ENCODE measurements around the gene SYNE4.
"Not testable (repeated sequence)": the region's sequence is repeated elsewhere in the genome, so short reads cannot be mapped to it uniquely, and the experiment has no call there.

Gene SYNE4

DNA sequence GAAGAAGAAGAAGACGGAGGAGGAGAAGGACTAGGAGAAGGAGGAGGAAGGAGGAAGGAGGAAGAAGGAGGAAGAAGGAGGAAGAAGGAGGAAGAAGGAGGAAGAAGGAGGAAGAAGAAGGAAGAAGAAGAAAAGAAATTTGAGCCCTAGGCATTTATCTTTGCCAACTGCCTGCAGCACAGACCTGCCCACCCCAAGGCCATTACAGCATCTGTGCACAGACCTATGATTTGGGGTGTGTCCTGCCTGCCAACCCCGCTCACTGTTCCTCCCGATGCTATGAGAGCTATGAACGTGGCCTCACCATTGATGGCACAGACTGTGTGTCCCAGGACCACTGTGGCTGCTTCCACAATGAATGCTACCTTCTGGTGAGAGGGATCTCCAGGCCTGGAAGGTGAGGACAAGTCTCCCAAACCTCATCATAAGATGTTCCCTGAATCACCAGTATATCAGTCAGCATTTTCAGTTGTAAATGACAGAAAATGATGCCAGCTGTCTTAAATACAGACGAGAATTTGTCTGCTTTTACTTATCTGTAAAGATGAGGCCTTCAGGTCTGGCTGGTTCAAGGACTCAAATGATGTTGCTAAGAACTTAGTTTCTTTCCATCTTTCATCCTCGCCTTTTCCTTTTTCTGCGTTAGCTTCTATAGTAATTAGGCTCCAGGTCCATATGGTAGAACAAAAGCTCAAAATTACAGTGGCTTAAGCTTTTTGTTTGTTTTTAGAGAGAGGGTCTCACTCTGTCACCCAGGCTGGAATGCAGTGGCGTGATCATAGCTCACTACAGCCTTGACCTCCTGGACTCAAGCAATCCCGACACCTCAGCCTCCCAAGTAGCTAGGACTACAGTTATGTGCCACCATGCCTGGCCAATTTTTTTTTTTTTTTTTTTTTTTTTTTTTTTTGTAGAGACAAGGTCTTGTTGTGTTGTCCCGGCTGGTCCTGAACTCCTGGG lies 17.6 kb downstream of the SYNE4 start:
- DNase-seq (ENCODE audit: low read depth), result no peak

DNA sequence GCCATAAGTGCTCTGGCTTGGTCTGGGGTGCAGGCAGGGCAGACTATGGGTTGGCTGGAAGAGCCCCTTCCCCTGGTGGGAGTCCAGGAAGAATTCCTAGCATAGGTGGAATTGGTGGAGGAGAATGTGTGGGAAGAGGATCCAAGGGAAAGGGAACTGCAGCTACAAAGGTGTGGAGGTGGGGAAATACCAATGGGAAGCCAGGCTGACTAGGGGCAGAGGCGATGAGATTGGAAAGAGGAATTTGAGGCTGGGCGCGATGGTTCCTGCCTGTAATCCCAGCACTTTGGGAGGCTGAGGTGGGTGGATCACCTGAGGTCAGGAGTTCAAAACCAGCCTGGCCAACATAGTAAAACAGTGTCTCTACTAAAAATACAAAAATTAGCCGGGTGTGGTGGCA lies 18.5 kb downstream of the SYNE4 start:
- DNase-seq (ENCODE audit: low read depth), result no peak

DNA sequence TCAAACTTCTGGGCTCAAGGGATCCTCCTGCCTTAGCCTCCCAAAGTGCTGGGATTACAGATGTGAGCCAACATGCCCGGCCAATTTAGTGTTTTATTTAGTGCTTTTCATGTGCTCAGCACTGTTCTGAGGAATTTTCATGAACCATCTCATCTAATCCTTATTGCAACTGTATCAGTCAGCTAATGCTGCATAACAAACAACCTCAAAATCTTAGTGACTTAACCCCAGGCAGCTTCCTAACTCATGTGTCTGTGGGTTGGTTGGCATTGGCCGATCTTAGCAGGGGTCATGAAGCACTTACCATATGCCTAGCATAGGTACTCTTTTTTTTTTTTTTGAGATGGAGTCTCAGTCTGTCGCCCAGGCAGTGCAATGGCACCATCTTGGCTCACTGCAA lies 19.8 kb downstream of the SYNE4 start:
- no peak for DNase-seq (ENCODE audit: low read depth)

GRCh38 chr19:35987571-35987896 lies 21.1 kb downstream of the SYNE4 start:
- no peak for DNase-seq (ENCODE audit: low read depth)

GRCh38 chr19:35986664-35987570 lies 21.7 kb downstream of the SYNE4 start:
- DNase-seq (ENCODE audit: low read depth), result no peak

GRCh38 chr19:35986111-35986510 lies 22.5 kb downstream of the SYNE4 start:
- DNase-seq (ENCODE audit: low read depth), result no peak

- DNase-seq (ENCODE audit: low read depth), result no peak
Measured at GRCh38 chr19:35983177-35983576, 25.4 kb downstream of the SYNE4 start.

DNA sequence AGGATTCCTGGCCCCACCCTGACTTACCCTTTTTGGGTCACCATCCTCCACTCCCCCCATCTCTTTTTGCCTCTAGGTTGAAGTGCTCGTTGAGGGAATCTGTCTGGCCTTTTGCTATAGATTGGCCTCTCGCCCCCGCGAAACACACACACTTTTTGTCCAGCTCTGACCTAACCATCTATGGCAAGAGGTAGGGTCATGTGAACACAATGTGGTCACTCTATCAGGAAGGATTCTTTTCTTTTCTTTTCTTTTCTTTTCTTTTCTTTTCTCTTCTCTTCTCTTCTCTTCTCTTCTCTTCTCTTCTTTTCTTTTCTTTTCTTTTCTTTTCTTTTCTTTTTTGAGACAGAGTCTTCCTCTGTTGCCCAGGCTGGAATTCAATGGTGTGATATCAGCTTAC lies 27.6 kb downstream of the SYNE4 start:
- not testable (repeated sequence) for DNase-seq (ENCODE audit: low read depth)

DNA sequence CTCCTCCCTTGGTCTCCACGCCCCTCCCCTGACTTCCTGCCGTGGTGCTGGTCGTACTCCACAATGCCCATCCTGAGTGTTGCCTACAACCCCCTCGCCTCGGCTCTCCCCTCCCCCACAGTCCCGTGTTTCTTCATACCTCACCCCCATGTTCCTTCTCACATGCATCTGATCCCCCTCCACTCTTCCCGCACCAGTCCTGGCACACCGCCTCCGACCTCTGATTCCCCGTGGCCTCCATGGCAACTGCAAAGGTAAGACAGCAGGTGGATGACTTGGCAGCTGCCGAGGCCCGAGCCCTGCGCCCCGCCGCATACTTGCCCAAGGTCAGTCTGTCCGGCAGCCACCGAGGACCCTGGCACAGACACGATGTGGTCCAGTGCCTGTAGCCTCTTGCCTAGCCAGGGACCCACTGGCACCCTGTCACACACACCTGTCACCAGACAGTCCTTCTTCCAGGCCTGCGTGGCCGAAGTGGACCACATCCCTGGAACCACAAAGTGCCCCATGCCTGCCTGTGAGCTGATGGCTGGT lies 29.7 kb downstream of the SYNE4 start:
- DNase-seq (ENCODE audit: low read depth), result no peak

DNA sequence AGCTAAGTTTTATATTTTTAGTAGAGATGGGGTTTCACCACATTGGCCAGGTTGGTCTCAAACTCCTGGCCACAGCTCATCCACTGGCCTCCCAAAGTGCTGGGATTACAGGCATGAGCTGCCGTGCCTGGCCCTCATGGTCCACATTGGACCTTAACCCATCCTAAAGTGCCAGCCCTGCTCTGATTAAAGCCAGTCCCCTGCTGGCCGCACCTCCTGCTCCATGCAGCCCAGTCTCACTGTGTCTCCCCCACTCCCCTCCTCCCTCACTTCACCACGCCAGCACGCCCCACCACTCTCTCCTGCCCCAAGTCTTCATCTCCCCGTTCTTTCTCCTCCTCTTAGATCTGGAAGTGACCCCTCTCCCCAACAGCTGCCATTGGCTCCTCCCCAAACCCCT lies 30.3 kb downstream of the SYNE4 start:
- no peak for DNase-seq (ENCODE audit: low read depth)

DNA sequence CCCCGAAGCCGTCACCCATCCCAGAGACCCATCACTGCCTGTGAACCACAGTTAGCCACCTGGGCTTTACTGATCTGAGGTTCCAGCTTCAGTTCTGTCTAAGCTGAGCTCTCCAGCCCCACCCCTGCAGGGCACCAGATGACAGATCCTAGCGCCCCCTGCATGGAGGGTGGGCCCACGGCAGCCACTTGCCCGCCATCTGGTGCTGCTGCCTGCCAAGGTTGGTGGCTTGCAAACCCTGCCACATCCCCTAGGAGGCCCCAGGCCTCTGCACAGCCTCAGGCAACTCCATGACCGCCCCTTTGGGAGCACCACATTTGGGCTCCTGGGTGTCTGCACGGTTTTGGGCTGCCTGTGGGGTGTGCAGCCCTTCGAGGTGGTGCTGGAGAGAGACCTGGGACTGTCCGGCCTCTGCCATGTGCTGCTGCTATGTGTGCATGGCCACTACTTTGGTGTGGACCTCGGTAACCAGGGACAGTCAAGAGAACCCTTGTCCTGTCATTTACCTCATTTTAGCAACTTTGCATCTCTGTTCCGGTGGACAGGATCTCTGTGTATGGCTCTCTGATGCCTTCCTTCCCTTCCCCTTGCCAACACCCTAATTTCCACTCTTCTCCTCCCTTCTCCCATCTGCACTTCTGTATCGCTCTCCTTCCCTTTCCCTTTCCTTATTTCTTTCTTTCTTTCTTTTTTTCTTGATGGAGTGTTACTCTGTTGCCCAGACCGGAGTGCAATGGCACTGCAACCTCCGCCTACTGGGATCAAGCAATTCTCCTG lies 31.0 kb downstream of the SYNE4 start:
- no peak for DNase-seq (ENCODE audit: low read depth)

DNA sequence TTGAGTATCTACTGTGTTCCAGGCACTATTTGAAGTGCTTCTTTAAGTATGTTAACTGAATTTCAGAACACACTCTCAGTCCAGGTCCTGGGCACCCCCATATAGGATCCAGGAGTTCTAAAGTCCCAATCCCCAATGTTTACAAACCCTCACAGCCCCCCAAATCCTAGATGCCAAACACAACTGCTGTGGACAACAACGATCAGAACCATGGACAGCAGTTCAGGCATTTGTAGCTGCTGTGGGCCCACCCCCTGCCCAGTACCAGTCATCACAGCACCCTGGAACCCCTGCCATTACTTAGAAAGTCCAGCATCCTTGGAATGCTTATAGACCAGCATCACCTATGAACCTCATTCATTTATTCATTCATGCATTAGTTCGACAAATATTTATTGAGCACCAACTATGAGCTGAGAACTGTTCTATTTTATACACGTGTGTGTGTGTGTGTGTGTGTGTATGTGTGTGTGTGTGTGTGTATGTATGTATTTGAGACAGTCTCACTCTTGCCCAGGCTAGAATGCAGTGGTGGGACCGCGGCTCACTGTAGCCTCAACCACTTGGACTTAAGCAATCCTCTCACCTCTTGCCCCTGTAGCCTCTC lies 32.9 kb downstream of the SYNE4 start:
- DNase-seq (ENCODE audit: low read depth), result no peak

GRCh38 chr19:35973487-35973886 lies 35.1 kb downstream of the SYNE4 start:
- DNase-seq (ENCODE audit: low read depth), result no peak

- DNase-seq (ENCODE audit: low read depth), result no peak
Measured at GRCh38 chr19:35966771-35967170, 41.8 kb downstream of the SYNE4 start.

DNA sequence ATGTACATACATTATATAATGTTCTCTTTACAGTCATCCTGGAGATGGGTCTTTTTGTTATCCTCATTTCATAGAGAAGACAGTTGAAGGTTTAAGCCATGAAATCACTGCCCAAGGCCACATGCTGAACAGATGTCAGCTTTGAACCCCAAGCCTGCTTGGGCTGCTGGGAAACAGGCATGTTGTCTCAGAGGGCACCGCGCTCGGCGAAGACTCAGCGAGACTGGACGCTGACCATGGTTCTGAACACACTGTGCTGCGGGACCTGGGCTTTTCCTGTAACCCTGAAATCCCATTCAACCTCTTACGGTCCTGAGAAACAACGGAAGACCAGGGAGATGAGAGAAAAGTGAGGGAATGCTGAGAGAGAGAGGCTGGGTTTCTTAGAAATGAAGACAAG lies 45.1 kb downstream of the SYNE4 start:
- no peak for DNase-seq (ENCODE audit: low read depth)

GRCh38 chr19:35960432-35960972 lies 48.1 kb downstream of the SYNE4 start:
- no peak for DNase-seq (ENCODE audit: low read depth)

DNA sequence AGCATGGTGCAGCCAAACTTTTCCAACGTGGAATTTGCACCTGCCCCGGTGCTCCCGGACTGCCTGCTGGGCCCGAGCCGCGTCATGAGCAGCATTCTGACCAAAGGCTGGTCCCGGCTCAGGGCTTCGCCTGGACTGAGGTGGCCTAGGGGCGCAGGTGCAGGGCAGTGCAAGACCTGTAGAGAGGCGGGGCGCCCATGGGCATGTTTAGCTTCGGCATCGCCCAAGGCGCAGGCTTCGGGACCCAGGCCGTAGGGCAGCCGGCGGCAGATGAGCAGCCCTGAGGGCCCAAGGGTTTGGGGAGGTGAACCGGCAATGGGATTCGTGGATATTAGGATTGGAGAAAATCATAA lies 48.7 kb downstream of the SYNE4 start:
- no peak for DNase-seq (ENCODE audit: low read depth)

DNA sequence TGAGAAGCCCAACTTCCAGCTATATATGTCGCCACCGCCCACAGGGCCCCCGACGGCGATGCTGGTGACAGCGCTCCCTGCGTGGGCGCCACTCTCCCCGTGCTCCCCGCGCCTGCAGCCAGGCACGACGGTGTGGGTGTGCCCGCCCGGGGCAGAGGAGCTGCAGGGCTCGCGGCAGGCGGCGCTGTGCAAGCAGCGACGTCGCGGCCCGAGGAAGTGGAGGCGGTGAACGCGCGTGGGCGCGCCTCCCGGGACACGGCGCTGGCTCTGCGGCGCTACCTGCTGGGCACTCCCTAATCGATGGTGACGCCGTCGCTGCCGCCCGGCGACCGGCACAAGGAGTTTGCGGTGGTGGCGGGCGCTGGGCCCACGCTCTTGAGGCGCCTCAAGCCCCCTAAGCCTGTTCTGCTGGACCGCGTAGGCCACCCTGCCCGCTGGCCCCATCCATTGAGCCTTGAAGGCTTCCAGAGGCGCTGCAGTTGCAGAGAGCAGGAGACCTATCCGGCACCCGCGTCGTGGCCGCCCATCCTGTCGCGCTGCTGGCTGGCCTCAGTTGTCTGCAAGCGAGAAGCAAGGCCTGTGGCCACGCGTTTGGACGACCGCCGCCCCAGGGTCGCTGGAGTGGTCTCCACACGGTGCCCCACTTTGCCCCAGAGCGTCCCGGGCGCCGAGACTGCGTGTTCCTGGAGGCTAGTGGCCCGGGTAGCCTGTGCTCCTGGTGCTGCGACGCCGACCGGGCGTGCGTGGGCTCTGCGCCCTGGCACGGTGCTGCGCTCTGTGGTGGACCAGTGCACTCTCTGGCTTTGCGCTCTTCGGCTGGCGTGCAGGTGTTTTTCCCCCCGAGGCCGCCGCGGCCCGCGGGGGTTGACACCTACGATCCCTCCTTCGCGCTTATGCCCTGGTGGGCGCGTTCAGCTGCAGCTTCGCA lies 49.3 kb downstream of the SYNE4 start:
- DNase-seq (ENCODE audit: low read depth), result peak; percentile 61

- DNase-seq (ENCODE audit: low read depth), result no peak
Measured at GRCh38 chr19:35958660-35959039, 50.0 kb downstream of the SYNE4 start.

- not testable (repeated sequence) for DNase-seq (ENCODE audit: low read depth)
Measured at GRCh38 chr19:35957411-35957810, 51.2 kb downstream of the SYNE4 start.

Data from activated gamma-delta T cell treated with anti-CD3 and anti-CD28 coated beads, Interleukin-2, amount 50 U/mL, for 16 hours (primary cell).